ENCODE measurements around the gene ZNF620. TPM values are rescaled to one million over a fixed set of nuclear protein-coding genes. Genes with fewer than 3 reads are reported as not detected.
"Not testable (repeated sequence)": the region's sequence is repeated elsewhere in the genome, so short reads cannot be mapped to it uniquely, and the experiment has no call there.

Gene ZNF620
- polyA plus RNA-seq (2013, experiment 1 of 2): 12.8 TPM
- polyA plus RNA-seq (2013, experiment 2 of 2): 13.7 TPM

DNA sequence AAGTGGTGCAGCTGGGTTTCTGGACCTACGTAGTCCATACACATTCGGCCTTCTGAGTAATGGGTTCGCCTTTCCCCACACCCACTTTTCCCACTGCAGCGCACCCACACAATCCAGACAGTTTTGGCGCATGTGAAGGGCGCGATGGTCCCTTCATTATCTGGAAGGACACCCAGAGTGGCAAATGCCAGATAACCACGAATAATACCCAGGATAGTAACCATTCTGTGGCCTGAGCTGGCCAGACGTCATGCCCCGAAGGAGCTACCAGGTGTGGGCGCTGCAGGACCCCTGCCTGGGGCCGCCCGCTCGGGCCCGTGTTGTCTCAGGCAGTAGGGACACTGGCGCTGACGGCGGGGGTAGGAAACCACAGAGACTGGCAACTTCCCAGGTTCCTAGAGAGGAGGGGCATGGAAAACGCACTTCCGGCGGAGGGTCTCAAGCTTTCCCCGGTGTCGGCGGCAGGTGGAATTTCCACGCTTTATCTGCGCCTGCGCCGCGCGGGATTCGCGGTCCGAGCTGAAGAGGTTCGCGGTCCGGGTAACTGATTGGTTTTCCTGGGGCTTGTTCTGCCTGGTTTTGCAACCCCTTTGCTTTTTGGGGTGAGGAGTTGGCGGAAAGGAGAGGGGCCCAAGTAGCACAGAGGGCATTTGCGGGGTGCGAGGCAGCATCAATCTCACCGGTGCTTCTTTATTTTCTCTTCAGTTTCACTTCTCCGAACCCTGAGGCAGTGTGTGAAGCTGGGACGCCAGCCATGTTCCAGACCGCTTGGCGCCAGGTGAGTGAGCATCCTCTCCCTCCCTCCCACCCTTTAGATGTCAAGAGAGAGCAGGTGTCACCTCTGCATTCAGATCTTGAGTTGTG lies at the start of gene ZNF620:
TSS of gene ZNF620 (plus strand) at position 441 of the 864 bp plus-strand sequence. CDS start at position 755, 314 bp downstream.
- Histone ChIP-seq H3K9me3 (ENCODE audit: insufficient read depth, low read depth, low read length) (no peaks in the 10 kb centered on the region), H3K36me3 (ENCODE audit: insufficient read depth, low read length) (peaks cover 27% of the 10 kb centered on the region), H3K27ac (ENCODE audit: low read depth, low read length) (peak within 1 kb of the TSS; percentile 82; the same call in 1 of the 2 replicates), H3K4me1 (ENCODE audit: insufficient read depth, low read length) (0 out of 2 replicates have a peak, but pooled peaks cover 5% of the 10 kb centered on the region), H3K27me3 (ENCODE audit: insufficient read depth, low read length) (no peaks in the 10 kb centered on the region), H3K4me3 (ENCODE audit: low read length) (peak within 1 kb of the TSS; percentile 92), H3K9ac (ENCODE audit: low read depth, low read length) (peak within 1 kb of the TSS; percentile 91)
- 10% methylated on average over 44 of the region's 44 CpGs for WGBS

DNA sequence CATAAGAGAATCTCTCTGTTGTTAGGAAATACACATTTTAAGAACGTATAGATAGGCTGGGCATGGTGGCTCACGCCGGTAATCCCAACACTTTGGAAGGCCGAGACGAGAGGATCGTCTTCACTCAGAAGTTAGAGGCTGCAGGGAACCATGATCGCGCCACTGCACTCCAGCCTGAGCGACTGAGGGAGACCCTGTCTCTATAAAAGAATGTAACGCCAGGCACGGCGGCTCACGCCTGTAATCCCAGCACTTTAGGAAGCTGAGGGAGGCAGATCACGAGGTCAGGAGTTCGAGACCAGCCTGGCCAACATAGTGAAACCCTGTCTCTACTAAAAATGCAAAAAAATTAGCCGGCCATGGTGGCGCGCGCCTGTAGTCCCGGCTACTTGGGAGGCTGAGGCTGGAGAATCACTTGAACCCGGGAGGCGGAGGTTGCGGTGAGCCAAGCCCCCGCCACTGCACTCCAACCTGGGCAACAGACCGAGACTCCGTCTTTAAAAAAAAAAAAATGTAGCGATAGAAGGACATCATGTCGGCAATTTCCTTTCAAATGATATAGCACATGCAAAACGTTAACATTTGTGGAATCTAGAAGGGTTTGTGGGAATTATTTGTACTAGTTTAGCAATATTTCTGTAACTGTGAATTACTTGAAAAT lies 49.4 kb upstream of the ZNF620 start:
- Histone ChIP-seq H3K27ac (ENCODE audit: low read depth, low read length) (peak overlapping the region; percentile 54), H3K36me3 (ENCODE audit: insufficient read depth, low read length) (peaks cover 36% of the 10 kb centered on the region), H3K27me3 (ENCODE audit: insufficient read depth, low read length) (no peaks in the 10 kb centered on the region), H3K9ac (ENCODE audit: low read depth, low read length) (peak overlapping the region; percentile 98), H3K9me3 (ENCODE audit: insufficient read depth, low read depth, low read length) (no peaks in the 10 kb centered on the region), H3K4me3 (ENCODE audit: low read length) (peak overlapping the region; percentile 76), H3K4me1 (ENCODE audit: insufficient read depth, low read length) (peaks cover 7% of the 10 kb centered on the region)
- WGBS: 74% methylated on average over 29 of the region's 29 CpGs

DNA sequence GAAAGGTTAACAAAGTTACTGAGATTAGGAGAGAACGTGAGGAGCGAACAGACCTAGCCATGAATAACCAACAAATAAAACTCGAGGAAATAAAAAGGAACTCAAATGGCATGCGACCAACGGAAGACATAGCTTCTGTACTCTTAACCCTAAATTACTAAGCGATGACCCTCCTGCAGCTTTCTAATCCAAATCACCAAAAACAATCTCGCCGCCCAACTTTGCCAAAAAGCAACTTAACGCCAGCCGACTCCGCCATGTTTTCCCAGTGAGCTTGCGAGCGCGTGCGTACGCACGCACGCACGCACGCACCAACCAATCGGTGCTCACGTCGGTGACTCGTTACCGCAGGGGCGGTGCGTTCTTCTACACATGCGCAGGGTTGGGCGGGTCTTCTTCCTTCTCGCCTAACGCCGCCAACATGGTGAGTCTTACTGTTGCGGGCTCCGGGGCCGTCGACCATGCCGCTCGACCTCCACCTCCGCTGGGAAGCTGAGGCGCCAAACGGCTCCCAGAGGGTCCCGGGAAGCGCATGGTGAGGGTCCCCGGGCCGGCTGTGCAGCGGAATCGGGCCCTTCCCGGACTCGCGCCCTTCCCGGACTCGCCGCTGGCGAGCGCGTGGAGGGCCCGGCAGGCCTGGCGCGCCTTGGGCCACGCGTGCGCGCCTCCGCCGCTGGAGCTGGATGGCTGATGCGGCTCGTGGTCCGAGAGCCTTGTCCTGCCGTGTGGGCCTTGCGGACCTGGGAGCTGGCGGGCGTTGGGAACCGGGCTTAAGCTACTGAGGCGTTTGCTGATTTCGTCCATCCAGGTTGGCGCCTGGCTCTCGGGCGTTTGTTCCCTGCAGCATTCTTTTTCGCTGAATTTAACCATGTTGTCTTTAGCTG lies 48.7 kb upstream of the ZNF620 start, which contains the start of gene RPL14:
TSS of gene RPL14 (plus strand) at position 400 of the 884 bp plus-strand sequence. CDS start at position 533, 133 bp downstream.
- Histone ChIP-seq H3K9me3 (ENCODE audit: insufficient read depth, low read depth, low read length) (no peaks in the 10 kb centered on the region), H3K4me3 (ENCODE audit: low read length) (peak within 1 kb of the TSS; percentile 76), H3K4me1 (ENCODE audit: insufficient read depth, low read length) (peaks cover 7% of the 10 kb centered on the region), H3K9ac (ENCODE audit: low read depth, low read length) (peak within 1 kb of the TSS; percentile 98), H3K36me3 (ENCODE audit: insufficient read depth, low read length) (peaks cover 43% of the 10 kb centered on the region), H3K27ac (ENCODE audit: low read depth, low read length) (peak within 1 kb of the TSS; percentile 71), H3K27me3 (ENCODE audit: insufficient read depth, low read length) (no peaks in the 10 kb centered on the region)
- under 1% methylated on average over 79 of the region's 79 CpGs for WGBS

DNA sequence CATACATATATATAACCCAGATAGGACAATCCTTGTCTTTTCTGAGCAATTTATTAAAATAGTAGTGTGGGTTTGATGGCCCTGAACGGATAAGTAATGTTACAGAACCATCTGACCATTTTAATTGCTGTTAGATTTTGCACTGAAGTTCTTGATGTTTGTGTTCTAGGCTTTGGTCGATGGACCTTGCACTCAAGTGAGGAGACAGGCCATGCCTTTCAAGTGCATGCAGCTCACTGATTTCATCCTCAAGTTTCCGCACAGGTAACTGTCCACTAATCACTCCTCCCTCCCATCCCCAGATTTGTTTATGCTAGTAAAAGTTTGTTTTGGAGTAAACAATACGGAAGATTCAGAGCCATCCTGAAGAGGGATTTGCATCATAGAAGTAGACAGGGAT lies 47.4 kb upstream of the ZNF620 start:
- Histone ChIP-seq H3K4me1 (ENCODE audit: insufficient read depth, low read length) (peaks cover 7% of the 10 kb centered on the region), H3K27ac (ENCODE audit: low read depth, low read length) (peak overlapping the region; percentile 27; the same call in 1 of the 2 replicates), H3K36me3 (ENCODE audit: insufficient read depth, low read length) (peaks cover 56% of the 10 kb centered on the region), H3K9me3 (ENCODE audit: insufficient read depth, low read depth, low read length) (no peaks in the 10 kb centered on the region), H3K9ac (ENCODE audit: low read depth, low read length) (peak overlapping the region; percentile 98), H3K4me3 (ENCODE audit: low read length) (peak overlapping the region; percentile 76), H3K27me3 (ENCODE audit: insufficient read depth, low read length) (no peaks in the 10 kb centered on the region)
- 86% methylated on average over 4 of the region's 4 CpGs for WGBS

DNA sequence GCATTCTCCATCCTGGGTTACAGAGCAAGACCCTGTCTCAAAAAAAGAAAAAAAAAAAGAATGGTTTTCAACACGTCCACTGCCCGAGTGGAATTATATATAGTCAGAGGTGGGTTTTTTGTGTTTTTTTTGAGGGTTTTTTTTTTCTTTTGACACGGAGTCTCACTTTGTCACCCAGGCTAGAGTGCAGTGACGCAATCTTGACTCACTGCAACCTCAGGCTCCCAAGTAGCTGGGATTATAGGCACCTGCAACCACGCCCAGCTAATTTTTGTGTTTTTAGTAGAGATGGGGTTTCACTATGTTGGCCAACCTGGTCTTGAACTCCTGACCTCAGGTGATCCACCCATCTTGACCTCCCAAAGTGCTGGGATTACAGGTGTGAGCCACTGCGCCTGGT lies 45.4 kb upstream of the ZNF620 start:
- not testable (repeated sequence) for H3K9me3 ChIP-seq (ENCODE audit: insufficient read depth, low read depth, low read length); H3K9ac ChIP-seq (ENCODE audit: low read depth, low read length); H3K4me1 ChIP-seq (ENCODE audit: insufficient read depth, low read length); H3K27ac ChIP-seq (ENCODE audit: low read depth, low read length); H3K4me3 ChIP-seq (ENCODE audit: low read length); H3K27me3 ChIP-seq (ENCODE audit: insufficient read depth, low read length)
- H3K36me3 ChIP-seq (ENCODE audit: insufficient read depth, low read length): peaks cover 74% of the 10 kb centered on the region
- 93% methylated on average over 6 of the region's 6 CpGs for WGBS

DNA sequence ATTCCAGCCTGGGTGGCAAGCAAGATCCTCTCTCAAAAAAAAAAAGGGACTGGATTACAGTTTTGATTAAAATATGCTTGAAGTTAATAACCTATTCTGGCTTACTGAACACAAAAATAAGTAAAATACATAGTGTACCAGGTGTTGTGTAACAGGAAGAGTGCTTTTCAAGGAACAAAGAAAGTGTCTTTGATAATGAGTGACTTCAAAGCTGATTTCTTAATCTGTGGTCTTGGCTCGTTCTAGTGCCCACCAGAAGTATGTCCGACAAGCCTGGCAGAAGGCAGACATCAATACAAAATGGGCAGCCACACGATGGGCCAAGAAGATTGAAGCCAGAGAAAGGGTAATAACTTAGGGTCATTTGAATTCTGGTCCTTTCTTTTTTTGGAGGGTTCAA lies 44.7 kb upstream of the ZNF620 start:
- Histone ChIP-seq H3K36me3 (ENCODE audit: insufficient read depth, low read length) (peaks cover 77% of the 10 kb centered on the region), H3K9me3 (ENCODE audit: insufficient read depth, low read depth, low read length) (no peaks in the 10 kb centered on the region), H3K27ac (ENCODE audit: low read depth, low read length) (no peak overlapping the region), H3K4me1 (ENCODE audit: insufficient read depth, low read length) (peaks cover 7% of the 10 kb centered on the region), H3K4me3 (ENCODE audit: low read length) (no peak overlapping the region), H3K27me3 (ENCODE audit: insufficient read depth, low read length) (no peaks in the 10 kb centered on the region), H3K9ac (ENCODE audit: low read depth, low read length) (no peak overlapping the region)
- 97% methylated on average over 3 of the region's 3 CpGs for WGBS

DNA sequence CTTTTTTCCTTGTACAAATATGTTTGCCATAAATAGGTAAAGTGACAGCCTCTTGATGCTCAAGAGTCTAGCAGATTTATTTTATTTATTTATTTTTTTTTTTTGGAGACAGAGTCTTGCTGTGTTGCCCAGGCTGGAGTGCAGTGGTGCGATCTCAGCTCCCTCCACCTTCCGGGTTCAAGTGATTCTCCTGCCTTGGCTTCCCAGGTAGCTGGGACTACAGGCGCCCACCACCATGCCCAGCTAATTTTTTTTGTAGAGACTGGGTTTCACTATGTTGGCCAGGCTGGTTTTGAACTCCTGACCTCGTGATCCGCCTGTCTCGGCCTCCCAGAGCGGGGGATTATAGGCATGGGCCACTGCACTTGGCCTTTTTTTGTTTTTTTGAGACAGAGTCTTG lies 43.0 kb upstream of the ZNF620 start:
- not testable (repeated sequence) for H3K27ac ChIP-seq (ENCODE audit: low read depth, low read length); H3K4me3 ChIP-seq (ENCODE audit: low read length); H3K9me3 ChIP-seq (ENCODE audit: insufficient read depth, low read depth, low read length); H3K27me3 ChIP-seq (ENCODE audit: insufficient read depth, low read length); H3K4me1 ChIP-seq (ENCODE audit: insufficient read depth, low read length); H3K9ac ChIP-seq (ENCODE audit: low read depth, low read length)
- H3K36me3 ChIP-seq (ENCODE audit: insufficient read depth, low read length): peaks cover 89% of the 10 kb centered on the region
- WGBS: over 99% methylated on average over 7 of the region's 7 CpGs

DNA sequence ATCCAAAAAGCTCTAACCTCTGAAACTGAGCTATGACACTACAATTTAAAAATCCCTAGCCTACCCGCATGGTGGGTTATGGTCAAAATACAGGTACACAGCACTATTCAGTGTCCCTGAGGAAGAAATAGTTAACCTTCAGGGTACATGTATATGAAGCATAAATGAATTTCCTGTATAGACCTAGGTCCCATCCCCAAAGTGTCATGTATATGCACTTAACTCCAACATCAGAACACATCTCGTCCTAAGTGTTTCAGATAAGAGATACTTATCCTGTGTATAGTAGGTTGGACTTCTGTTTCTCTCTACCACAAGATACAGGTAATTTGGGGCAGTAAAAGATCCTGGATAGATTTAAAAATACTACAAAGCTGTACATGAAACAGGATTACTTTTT lies 42.3 kb upstream of the ZNF620 start:
- Histone ChIP-seq H3K4me3 (ENCODE audit: low read length) (no peak overlapping the region), H3K9ac (ENCODE audit: low read depth, low read length) (no peak overlapping the region), H3K4me1 (ENCODE audit: insufficient read depth, low read length) (peaks cover under 1% of the 10 kb centered on the region; the same call in 1 of the 2 replicates), H3K27me3 (ENCODE audit: insufficient read depth, low read length) (no peaks in the 10 kb centered on the region), H3K9me3 (ENCODE audit: insufficient read depth, low read depth, low read length) (no peaks in the 10 kb centered on the region), H3K27ac (ENCODE audit: low read depth, low read length) (no peak overlapping the region), H3K36me3 (ENCODE audit: insufficient read depth, low read length) (peaks cover 81% of the 10 kb centered on the region)
- 100% methylated on average over 1 of the region's 2 CpGs for WGBS

DNA sequence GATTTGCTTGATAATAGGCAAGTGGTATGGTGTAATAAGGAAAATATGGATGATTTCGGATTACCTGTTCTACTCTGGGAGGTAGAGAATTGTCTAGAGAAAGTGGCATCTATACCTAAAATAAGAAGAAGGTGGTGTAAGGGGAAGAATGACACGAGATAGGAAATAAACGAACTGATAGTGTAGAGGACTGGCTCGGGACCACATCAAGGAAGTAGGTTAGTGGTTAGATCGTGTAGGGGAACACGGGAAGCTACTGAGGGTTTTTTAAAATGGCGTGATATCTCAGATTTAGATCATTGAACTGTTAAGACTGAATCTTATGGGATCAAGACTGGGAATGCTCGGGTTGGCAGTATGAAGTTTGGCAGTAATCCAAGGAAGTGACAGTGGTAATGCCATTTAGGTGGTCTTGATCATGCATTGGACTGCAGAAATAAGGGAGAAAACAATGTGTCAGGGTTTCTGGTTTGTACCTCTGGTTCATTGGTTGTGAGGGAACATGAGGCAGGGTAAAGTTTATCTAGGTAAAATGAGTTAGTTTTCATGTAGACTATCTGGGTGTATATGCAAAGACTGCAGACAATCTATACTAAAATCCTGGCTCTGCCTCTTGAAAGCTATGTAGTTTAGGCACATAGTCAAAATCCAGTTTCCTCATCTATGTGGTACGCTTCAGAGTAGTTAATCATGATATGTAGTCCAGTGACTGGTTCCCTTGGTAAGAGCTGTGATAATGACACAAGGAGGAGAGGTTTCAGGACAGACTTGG lies 41.3 kb upstream of the ZNF620 start:
- Histone ChIP-seq H3K9ac (ENCODE audit: low read depth, low read length) (no peak overlapping the region), H3K27me3 (ENCODE audit: insufficient read depth, low read length) (no peaks in the 10 kb centered on the region), H3K4me1 (ENCODE audit: insufficient read depth, low read length) (no peaks in the 10 kb centered on the region), H3K9me3 (ENCODE audit: insufficient read depth, low read depth, low read length) (no peaks in the 10 kb centered on the region), H3K36me3 (ENCODE audit: insufficient read depth, low read length) (peaks cover 72% of the 10 kb centered on the region), H3K4me3 (ENCODE audit: low read length) (no peak overlapping the region), H3K27ac (ENCODE audit: low read depth, low read length) (no peak overlapping the region)
- 93% methylated on average over 8 of the region's 9 CpGs for WGBS

DNA sequence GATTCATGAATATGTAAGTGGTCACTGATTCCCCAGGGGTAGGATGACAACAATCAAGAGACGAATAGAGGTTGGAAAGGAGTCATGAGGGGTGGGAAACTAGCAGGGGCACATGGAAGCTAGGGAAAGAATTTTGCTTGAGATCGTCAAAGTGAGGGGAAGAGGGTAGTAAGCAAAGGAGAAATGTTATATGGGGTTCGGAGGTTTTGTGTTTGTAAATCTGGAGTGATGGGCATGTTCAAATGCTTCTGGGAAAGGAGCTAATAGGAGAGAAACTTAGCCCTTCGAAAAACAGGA lies 40.8 kb upstream of the ZNF620 start:
- H3K9ac ChIP-seq (ENCODE audit: low read depth, low read length): no peak overlapping the region
- peaks cover 67% of the 10 kb centered on the region for H3K36me3 ChIP-seq (ENCODE audit: insufficient read depth, low read length)
- no peaks in the 10 kb centered on the region for H3K4me1 ChIP-seq (ENCODE audit: insufficient read depth, low read length)
- no peak overlapping the region for H3K27ac ChIP-seq (ENCODE audit: low read depth, low read length)
- WGBS: 72% methylated on average over 4 of the region's 4 CpGs
- H3K4me3 ChIP-seq (ENCODE audit: low read length): no peak overlapping the region
- no peaks in the 10 kb centered on the region for H3K27me3 ChIP-seq (ENCODE audit: insufficient read depth, low read length)
- no peaks in the 10 kb centered on the region for H3K9me3 ChIP-seq (ENCODE audit: insufficient read depth, low read depth, low read length)

Data from HUES64 (cell line).